ENCODE data around the gene SLC22A3. TPM values are rescaled to one million over a fixed set of nuclear protein-coding genes. Genes with fewer than 3 reads are reported as not detected.
A peak's percentile ranks its signal among the peaks of the same experiment; 100 is the strongest.
"Not testable (repeated sequence)": the region's sequence is repeated elsewhere in the genome, so short reads cannot be mapped to it uniquely, and the experiment has no call there.

SLC22A3 gene
- polyA plus RNA-seq, 6 donors from 2014 or later, result not detected

DNA sequence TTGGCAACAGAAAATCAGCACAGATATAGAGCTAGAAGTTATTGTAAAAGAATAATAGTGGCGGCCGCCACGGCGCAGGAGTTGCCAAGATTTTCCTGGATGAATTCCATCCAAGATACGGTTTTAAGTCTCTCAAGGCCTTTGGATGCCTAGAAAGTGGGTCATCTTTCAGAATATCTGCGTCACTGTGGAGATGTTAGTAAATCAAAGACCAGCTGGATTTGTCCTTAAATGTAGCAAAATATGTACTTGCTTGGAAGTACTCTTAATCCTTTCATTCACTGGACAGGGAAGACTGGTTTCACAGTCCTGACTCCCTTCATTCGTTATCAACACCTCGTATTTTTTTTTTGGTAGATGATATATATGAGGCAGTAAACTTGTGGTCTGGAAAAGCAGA is 83.0 kb downstream of the SLC22A3 start:
- Mint-ChIP-seq H3K27me3 (peaks cover 34 to 54% (median 43%) of the 10 kb centered on the region in 3 donors), H3K4me1 (peaks cover 3 to 5% (median 4%) of the 10 kb centered on the region in 3 donors), H3K9me3 (peaks cover 0 to 3% (median 0%) of the 10 kb centered on the region in 7 donors), H3K4me3 (no peak overlapping the region), H3K36me3 (no peaks in the 10 kb centered on the region), H3K27ac (no peak overlapping the region)
- no peak for ATAC-seq (ENCODE audit: low read depth in 2 of 2)
- DNase-seq, result no peak

DNA sequence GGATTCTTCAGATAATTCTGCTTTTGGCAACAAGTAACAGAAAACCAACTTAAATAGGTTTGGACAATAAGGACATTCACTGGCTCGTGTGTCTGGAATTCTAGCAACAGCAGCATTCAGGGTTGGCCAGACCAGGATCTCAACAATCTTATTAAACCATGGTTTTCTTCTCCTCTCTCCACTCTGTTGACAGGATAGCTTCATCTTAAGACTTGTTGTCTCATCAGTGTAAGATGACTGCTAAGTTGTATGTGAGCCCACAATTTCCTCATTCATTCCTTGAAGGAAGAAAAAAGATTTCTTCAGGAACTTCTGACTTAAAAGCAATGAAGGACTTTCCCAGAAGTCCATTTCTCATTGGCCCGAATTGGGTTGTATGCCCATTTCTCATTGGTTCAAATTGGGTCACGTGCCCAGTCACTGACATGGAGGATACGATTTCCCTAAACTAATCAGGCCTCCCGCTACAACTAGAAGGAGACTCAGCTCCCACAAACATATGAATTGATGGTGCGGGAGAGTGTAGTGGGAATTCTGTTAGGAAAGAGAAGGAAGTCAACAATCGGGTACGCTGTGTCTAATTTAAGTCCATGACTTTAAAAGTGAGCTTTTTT is 83.7 kb downstream of the SLC22A3 start:
- Mint-ChIP-seq H3K4me1 (no peaks in the 10 kb centered on the region), H3K27me3 (peaks cover 34 to 54% (median 43%) of the 10 kb centered on the region in 3 donors)
- ATAC-seq (ENCODE audit: low read depth in 2 of 2), result no peak

DNA sequence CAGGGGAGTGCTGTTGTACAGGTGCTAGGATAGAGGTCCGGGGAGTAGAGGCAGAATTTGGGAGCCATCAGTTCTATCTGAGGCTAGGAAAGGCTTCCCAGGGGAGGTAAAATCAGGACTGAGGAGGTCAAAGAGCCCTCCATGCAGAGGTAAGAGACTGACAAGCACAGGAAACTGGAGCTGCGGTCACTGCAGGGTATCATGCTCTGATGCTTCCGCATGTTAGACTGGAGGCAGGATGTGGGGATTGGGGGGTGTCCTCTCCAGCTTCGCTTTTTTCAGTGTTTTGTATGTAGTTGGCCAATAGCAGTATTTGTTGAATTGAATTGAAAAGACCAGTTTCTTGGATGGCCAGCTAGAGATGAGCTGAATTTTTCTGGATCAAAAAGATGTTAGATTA is 87.8 kb downstream of the SLC22A3 start:
- no peak overlapping the region for H3K27ac Mint-ChIP-seq
- DNase-seq, result no peak
- H3K4me1 Mint-ChIP-seq, result no peaks in the 10 kb centered on the region
- H3K36me3 Mint-ChIP-seq, result no peaks in the 10 kb centered on the region
- ATAC-seq (ENCODE audit: low read depth in 2 of 2), result no peak
- H3K4me3 Mint-ChIP-seq, result no peak overlapping the region
- H3K27me3 Mint-ChIP-seq, result peaks cover 30 to 52% (median 46%) of the 10 kb centered on the region in 3 donors
- H3K9me3 Mint-ChIP-seq, result peaks cover 0 to 3% (median 0%) of the 10 kb centered on the region in 7 donors

More for the DNA sequence above, 83.7 kb downstream of the SLC22A3 start:
- Mint-ChIP-seq H3K4me3 (no peak overlapping the region), H3K36me3 (no peaks in the 10 kb centered on the region), H3K9me3 (peaks cover 0 to 1% (median 0%) of the 10 kb centered on the region in 7 donors), H3K27ac (no peak overlapping the region)
- no peak for DNase-seq

DNA sequence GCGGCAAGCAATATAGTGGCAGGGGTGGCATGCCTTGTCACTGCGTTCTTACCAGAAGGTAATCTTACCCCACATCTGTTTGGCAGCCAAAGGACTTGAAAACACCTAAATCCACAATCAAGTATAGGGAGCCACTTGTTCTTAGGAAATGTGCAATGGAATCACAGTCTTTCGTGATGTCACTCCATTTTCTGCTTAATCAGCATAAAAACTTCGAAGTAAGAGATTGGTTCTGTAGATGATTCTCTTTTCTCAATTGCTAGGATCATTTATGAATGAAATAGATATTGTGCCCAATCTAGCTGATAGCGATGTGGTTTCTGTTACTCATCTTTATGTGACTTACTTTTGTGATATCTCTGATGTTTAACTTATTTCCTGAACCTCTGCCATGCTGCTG is 89.0 kb downstream of the SLC22A3 start:
- Mint-ChIP-seq H3K27ac (no peak overlapping the region), H3K9me3 (peaks cover 0 to 3% (median 0%) of the 10 kb centered on the region in 7 donors), H3K4me1 (no peaks in the 10 kb centered on the region), H3K36me3 (no peaks in the 10 kb centered on the region), H3K4me3 (no peak overlapping the region), H3K27me3 (peaks cover 30 to 52% (median 43%) of the 10 kb centered on the region in 3 donors)
- ATAC-seq (ENCODE audit: low read depth in 2 of 2) (no peak), DNase-seq (no peak)

- Mint-ChIP-seq H3K9me3 (peaks cover 0 to 3% (median 0%) of the 10 kb centered on the region in 7 donors), H3K4me3 (no peak overlapping the region), H3K36me3 (no peaks in the 10 kb centered on the region), H3K27ac (peak overlapping the region in 1 of 6 donors; percentile 27), H3K27me3 (peaks cover 30 to 47% (median 43%) of the 10 kb centered on the region in 3 donors), H3K4me1 (no peaks in the 10 kb centered on the region)
- DNase-seq (no peak), ATAC-seq (ENCODE audit: low read depth in 2 of 2) (no peak)
Measured at GRCh38 chr6:160437775-160438174, 89.6 kb downstream of the SLC22A3 start.

DNA sequence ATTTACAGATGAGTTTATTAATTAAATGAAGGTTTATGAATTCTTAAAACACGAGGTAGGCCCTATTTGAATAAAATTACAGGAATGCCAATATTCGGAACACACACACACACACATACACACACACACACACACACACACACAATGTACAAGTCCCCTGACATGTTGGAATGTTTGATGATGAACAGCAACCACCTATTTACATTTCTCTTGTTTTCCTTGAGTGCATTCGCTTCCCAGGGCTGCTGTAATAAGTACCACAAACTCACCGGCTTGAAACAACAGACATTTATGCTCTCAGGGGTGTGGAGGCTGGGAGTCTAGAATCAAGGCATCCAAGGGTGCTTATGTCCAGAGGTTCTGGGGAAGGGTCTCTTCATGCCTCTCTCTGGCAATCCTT is 90.3 kb downstream of the SLC22A3 start:
- ATAC-seq (ENCODE audit: low read depth in 2 of 2) (no peak), DNase-seq (no peak)
- Mint-ChIP-seq H3K27me3 (peaks cover 30 to 41% (median 39%) of the 10 kb centered on the region in 3 donors), H3K36me3 (no peaks in the 10 kb centered on the region), H3K4me1 (no peaks in the 10 kb centered on the region), H3K9me3 (peaks cover 0 to 3% (median 0%) of the 10 kb centered on the region in 7 donors), H3K27ac (no peak overlapping the region), H3K4me3 (no peak overlapping the region)

- ATAC-seq (ENCODE audit: low read depth in 2 of 2), result no peak
- Mint-ChIP-seq H3K4me1 (no peaks in the 10 kb centered on the region), H3K9me3 (peaks cover 0 to 3% (median 0%) of the 10 kb centered on the region in 7 donors), H3K4me3 (no peak overlapping the region), H3K27me3 (peaks cover 35 to 45% (median 39%) of the 10 kb centered on the region in 3 donors), H3K36me3 (no peaks in the 10 kb centered on the region), H3K27ac (no peak overlapping the region)
- no peak for DNase-seq
Measured at GRCh38 chr6:160439751-160440150, 91.6 kb downstream of the SLC22A3 start.

- Mint-ChIP-seq H3K36me3 (peaks cover 0 to 14% of the 10 kb centered on the region in 2 donors), H3K4me3 (no peak overlapping the region), H3K4me1 (no peaks in the 10 kb centered on the region), H3K27me3 (peaks cover 40 to 49% (median 43%) of the 10 kb centered on the region in 3 donors), H3K9me3 (peaks cover 0 to 5% (median 2%) of the 10 kb centered on the region in 7 donors), H3K27ac (no peak overlapping the region)
- no peak for ATAC-seq (ENCODE audit: low read depth in 2 of 2)
- no peak for DNase-seq
Measured at GRCh38 chr6:160442151-160442550, 94.0 kb downstream of the SLC22A3 start.

- H3K9me3 Mint-ChIP-seq, result peaks cover 3 to 14% (median 7%) of the 10 kb centered on the region in 7 donors
- H3K4me3 Mint-ChIP-seq, result no peak overlapping the region
- no peak overlapping the region for H3K27ac Mint-ChIP-seq
- H3K36me3 Mint-ChIP-seq, result peaks cover 0 to 21% of the 10 kb centered on the region in 2 donors
- peaks cover 34 to 45% (median 40%) of the 10 kb centered on the region in 3 donors for H3K27me3 Mint-ChIP-seq
- DNase-seq (no peak), ATAC-seq (ENCODE audit: low read depth in 2 of 2) (no peak)
- H3K4me1 Mint-ChIP-seq, result no peaks in the 10 kb centered on the region
Measured at GRCh38 chr6:160445130-160445529, 97.0 kb downstream of the SLC22A3 start.

DNA sequence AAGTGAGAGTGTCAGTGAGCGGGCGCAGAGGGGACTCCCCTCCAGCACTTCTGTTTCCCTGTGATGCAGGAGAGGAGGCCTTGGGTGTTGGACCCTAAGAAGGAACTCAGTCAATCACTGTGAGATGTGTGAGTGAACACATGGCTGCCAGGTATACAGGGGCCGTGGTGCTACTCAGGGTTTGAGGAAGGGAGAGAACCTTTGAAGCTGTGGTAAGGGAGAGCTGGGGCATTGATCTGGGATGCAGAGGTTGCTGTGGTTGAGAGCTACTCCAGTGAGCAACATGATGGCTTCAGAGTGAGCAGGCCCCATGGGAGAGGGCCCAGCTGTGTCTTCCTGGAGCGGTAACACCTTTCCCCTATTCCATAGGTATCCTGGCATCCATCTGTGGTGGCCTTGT is 99.2 kb downstream of the SLC22A3 start:
- Mint-ChIP-seq H3K36me3 (peaks cover 0 to 21% of the 10 kb centered on the region in 2 donors), H3K9me3 (peaks cover 3 to 21% (median 9%) of the 10 kb centered on the region in 7 donors), H3K4me1 (no peaks in the 10 kb centered on the region), H3K4me3 (no peak overlapping the region), H3K27me3 (peaks cover 39 to 50% (median 40%) of the 10 kb centered on the region in 3 donors), H3K27ac (no peak overlapping the region)
- ATAC-seq (ENCODE audit: low read depth in 2 of 2), result no peak
- no peak for DNase-seq

DNA sequence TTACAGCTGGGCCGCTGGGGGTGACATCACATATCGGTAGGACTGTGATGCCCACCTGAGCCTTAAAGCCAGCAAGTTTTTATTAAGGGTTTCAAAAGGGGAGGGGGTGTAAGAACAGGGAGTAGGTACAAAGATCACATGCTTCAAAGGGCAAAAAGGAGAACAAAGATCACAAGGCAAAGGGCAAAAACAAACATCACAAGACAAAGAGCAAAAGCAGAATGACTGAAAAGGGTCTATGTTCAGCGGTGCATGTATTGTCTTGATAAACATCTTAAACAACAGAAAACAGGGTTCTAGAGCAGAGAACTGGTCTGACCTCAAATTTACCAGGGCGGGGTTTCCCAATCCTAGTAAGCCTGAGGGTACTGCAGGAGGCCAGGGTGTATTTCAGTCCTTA is 101.6 kb downstream of the SLC22A3 start:
- peaks cover 3 to 21% (median 9%) of the 10 kb centered on the region in 7 donors for H3K9me3 Mint-ChIP-seq
- H3K4me3 Mint-ChIP-seq; H3K27ac Mint-ChIP-seq; ATAC-seq (ENCODE audit: low read depth in 2 of 2); DNase-seq; H3K4me1 Mint-ChIP-seq: not testable (repeated sequence)
- H3K36me3 Mint-ChIP-seq, result peaks cover 0 to 21% of the 10 kb centered on the region in 2 donors
- H3K27me3 Mint-ChIP-seq, result peaks cover 33 to 57% (median 39%) of the 10 kb centered on the region in 3 donors

GRCh38 chr6:160450849-160451248 is 102.7 kb downstream of the SLC22A3 start:
- Mint-ChIP-seq H3K9me3 (peaks cover 3 to 21% (median 7%) of the 10 kb centered on the region in 7 donors), H3K4me3 (no peak overlapping the region)
- no peak for ATAC-seq (ENCODE audit: low read depth in 2 of 2)

GRCh38 chr6:160454303-160454702 is 106.1 kb downstream of the SLC22A3 start:
- peaks cover 0 to 24% (median 15%) of the 10 kb centered on the region in 3 donors for H3K27me3 Mint-ChIP-seq
- DNase-seq, result no peak

More at GRCh38 chr6:160450849-160451248, 102.7 kb downstream of the SLC22A3 start:
- no peak for DNase-seq
- no peak overlapping the region for H3K27ac Mint-ChIP-seq
- no peaks in the 10 kb centered on the region for H3K4me1 Mint-ChIP-seq
- peaks cover 0 to 13% of the 10 kb centered on the region in 2 donors for H3K36me3 Mint-ChIP-seq
- H3K27me3 Mint-ChIP-seq, result peaks cover 22 to 47% (median 29%) of the 10 kb centered on the region in 3 donors

DNA sequence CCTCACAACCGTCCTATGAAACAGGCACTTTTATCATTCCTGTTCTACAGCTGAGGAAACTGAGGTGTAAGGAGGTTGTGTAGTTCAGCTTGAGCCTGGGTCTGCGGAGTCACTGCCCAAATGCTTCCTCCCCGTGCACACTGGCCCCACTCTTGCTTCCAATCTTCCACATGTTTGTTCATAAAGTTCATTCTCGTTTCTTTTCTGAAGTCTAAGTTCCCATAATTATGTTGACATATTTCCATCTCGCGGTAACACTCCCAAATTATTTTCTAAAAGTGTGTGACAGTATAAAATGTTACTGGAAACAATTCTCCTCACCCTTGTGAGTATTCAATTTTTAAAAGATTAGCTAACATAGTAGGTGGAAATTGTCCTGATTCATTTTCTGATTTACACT is 106.9 kb downstream of the SLC22A3 start:
- peaks cover 0 to 23% (median 11%) of the 10 kb centered on the region in 3 donors for H3K27me3 Mint-ChIP-seq
- DNase-seq, result no peak

More at GRCh38 chr6:160454303-160454702, 106.1 kb downstream of the SLC22A3 start:
- Mint-ChIP-seq H3K27ac (no peak overlapping the region), H3K36me3 (peaks cover 0 to 7% of the 10 kb centered on the region in 2 donors), H3K4me1 (peaks cover 0 to 21% (median 13%) of the 10 kb centered on the region in 3 donors), H3K9me3 (peaks cover 3 to 16% (median 4%) of the 10 kb centered on the region in 7 donors), H3K4me3 (no peak overlapping the region)
- no peak for ATAC-seq (ENCODE audit: low read depth in 2 of 2)

More for the DNA sequence above, 106.9 kb downstream of the SLC22A3 start:
- H3K27ac Mint-ChIP-seq, result no peak overlapping the region
- H3K4me1 Mint-ChIP-seq, result peaks cover 4 to 29% (median 17%) of the 10 kb centered on the region in 3 donors
- no peaks in the 10 kb centered on the region for H3K36me3 Mint-ChIP-seq
- ATAC-seq (ENCODE audit: low read depth in 2 of 2), result no peak
- H3K9me3 Mint-ChIP-seq, result peaks cover 0 to 8% (median 0%) of the 10 kb centered on the region in 7 donors
- H3K4me3 Mint-ChIP-seq, result no peak overlapping the region

Data from naive B cell (primary cell).